ENCODE data around the gene HCN1.

Gene HCN1

GRCh38 chr5:45262061-45262590 is 434.1 kb downstream of the HCN1 start:
- Histone ChIP-seq H3K4me3 (ENCODE audit: low read length) (no peak overlapping the region), H3K4me1 (ENCODE audit: control insufficient read depth, insufficient read depth, low read length) (no peaks in the 10 kb centered on the region), H3K27me3 (ENCODE audit: control insufficient read depth, insufficient read depth, low read length) (no peaks in the 10 kb centered on the region), H3K27ac (ENCODE audit: low read length) (no peak overlapping the region), H3K36me3 (ENCODE audit: control insufficient read depth, insufficient read depth, low read length) (no peaks in the 10 kb centered on the region), H3K9me3 (ENCODE audit: control insufficient read depth, insufficient read depth, low read length) (no peaks in the 10 kb centered on the region)
- DNase-seq (ENCODE audit: low read depth, low spot score) = no peak
- WGBS (ENCODE audit: insufficient coverage, insufficient read length) = no CpG with 5 or more reads among the region's 29 CpGs

- Histone ChIP-seq H3K4me1 (ENCODE audit: control insufficient read depth, insufficient read depth, low read length) (no peaks in the 10 kb centered on the region), H3K9me3 (ENCODE audit: control insufficient read depth, insufficient read depth, low read length) (no peaks in the 10 kb centered on the region), H3K36me3 (ENCODE audit: control insufficient read depth, insufficient read depth, low read length) (no peaks in the 10 kb centered on the region), H3K4me3 (ENCODE audit: low read length) (no peak overlapping the region), H3K27me3 (ENCODE audit: control insufficient read depth, insufficient read depth, low read length) (no peaks in the 10 kb centered on the region), H3K27ac (ENCODE audit: low read length) (no peak overlapping the region)
- WGBS (ENCODE audit: insufficient coverage, insufficient read length) = no CpG with 5 or more reads among the region's 4 CpGs
- no peak for DNase-seq (ENCODE audit: low read depth, low spot score)
Measured at GRCh38 chr5:45261125-45261524, 435.1 kb downstream of the HCN1 start.

GRCh38 chr5:45260292-45260691 is 435.9 kb downstream of the HCN1 start:
- WGBS (ENCODE audit: insufficient coverage, insufficient read length) = no CpG with 5 or more reads among the region's 3 CpGs
- Histone ChIP-seq H3K27ac (ENCODE audit: low read length) (no peak overlapping the region), H3K4me1 (ENCODE audit: control insufficient read depth, insufficient read depth, low read length) (no peaks in the 10 kb centered on the region), H3K4me3 (ENCODE audit: low read length) (no peak overlapping the region), H3K9me3 (ENCODE audit: control insufficient read depth, insufficient read depth, low read length) (no peaks in the 10 kb centered on the region), H3K36me3 (ENCODE audit: control insufficient read depth, insufficient read depth, low read length) (no peaks in the 10 kb centered on the region), H3K27me3 (ENCODE audit: control insufficient read depth, insufficient read depth, low read length) (no peaks in the 10 kb centered on the region)
- DNase-seq (ENCODE audit: low read depth, low spot score) = no peak

DNA sequence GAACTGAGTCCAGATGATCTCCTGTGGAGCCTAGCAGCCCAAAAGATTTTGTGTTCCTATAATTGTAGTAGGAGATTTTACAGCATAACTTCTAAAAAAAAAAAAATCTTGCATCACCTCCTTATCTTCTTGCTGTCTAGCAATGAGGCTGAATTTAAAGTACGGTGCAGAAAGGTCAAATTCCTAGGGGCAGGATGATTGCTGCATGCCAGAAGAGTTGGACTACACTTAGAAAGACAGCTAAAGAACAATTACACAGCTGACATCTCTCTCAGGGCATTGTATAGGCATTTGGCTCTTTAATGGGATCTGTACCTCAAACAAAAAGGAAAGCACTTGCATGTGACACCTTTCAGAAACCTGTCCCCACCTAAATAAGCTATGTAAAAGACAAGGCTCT is 443.2 kb downstream of the HCN1 start:
- Histone ChIP-seq H3K36me3 (ENCODE audit: control insufficient read depth, insufficient read depth, low read length) (no peaks in the 10 kb centered on the region), H3K9me3 (ENCODE audit: control insufficient read depth, insufficient read depth, low read length) (no peaks in the 10 kb centered on the region), H3K27me3 (ENCODE audit: control insufficient read depth, insufficient read depth, low read length) (no peaks in the 10 kb centered on the region), H3K4me3 (ENCODE audit: low read length) (no peak overlapping the region), H3K4me1 (ENCODE audit: control insufficient read depth, insufficient read depth, low read length) (no peaks in the 10 kb centered on the region), H3K27ac (ENCODE audit: low read length) (no peak overlapping the region)
- no peak for DNase-seq (ENCODE audit: low read depth, low spot score)
- no CpG with 5 or more reads among the region's 1 CpG for WGBS (ENCODE audit: insufficient coverage, insufficient read length)

GRCh38 chr5:45252541-45252940 is 443.6 kb downstream of the HCN1 start:
- no peak for DNase-seq (ENCODE audit: low read depth, low spot score)
- no peaks in the 10 kb centered on the region for H3K9me3 ChIP-seq (ENCODE audit: control insufficient read depth, insufficient read depth, low read length)
- H3K36me3 ChIP-seq (ENCODE audit: control insufficient read depth, insufficient read depth, low read length) = no peaks in the 10 kb centered on the region
- H3K27ac ChIP-seq (ENCODE audit: low read length) = no peak overlapping the region
- H3K27me3 ChIP-seq (ENCODE audit: control insufficient read depth, insufficient read depth, low read length) = no peaks in the 10 kb centered on the region
- 100% methylated on average over 1 of the region's 3 CpGs for WGBS (ENCODE audit: insufficient coverage, insufficient read length)
- no peak overlapping the region for H3K4me3 ChIP-seq (ENCODE audit: low read length)
- H3K4me1 ChIP-seq (ENCODE audit: control insufficient read depth, insufficient read depth, low read length) = no peaks in the 10 kb centered on the region

DNA sequence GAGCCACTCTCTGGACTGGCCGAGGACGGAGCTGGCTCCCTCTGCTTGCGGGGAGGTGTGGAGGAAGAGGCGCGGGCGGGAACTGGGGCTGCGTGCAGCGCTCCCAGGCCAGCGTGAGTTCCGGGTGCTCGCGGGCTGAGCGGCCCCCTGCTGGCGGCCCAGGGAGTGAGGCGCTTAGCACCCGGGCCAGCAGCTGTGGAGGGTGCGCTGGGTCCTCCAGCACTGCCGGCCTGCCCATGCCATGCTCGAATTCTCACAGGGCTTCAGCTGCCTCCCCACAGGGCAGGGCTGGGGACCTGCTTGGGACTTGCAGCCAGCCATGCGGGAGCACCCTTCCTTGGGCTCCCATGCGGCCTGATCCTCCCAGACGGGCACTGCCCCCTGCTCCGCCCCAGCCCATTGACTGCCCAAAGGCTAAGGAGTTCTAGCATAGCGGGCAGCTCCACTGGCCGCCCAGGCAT is 470.6 kb downstream of the HCN1 start:
- no peaks in the 10 kb centered on the region for H3K27me3 ChIP-seq (ENCODE audit: control insufficient read depth, insufficient read depth, low read length)
- H3K36me3 ChIP-seq (ENCODE audit: control insufficient read depth, insufficient read depth, low read length) = no peaks in the 10 kb centered on the region
- H3K27ac ChIP-seq (ENCODE audit: low read length) = no peak overlapping the region
- no peaks in the 10 kb centered on the region for H3K4me1 ChIP-seq (ENCODE audit: control insufficient read depth, insufficient read depth, low read length)
- no peaks in the 10 kb centered on the region for H3K9me3 ChIP-seq (ENCODE audit: control insufficient read depth, insufficient read depth, low read length)
- H3K4me3 ChIP-seq (ENCODE audit: low read length) = no peak overlapping the region
- DNase-seq (ENCODE audit: low read depth, low spot score) = no peak
- WGBS (ENCODE audit: insufficient coverage, insufficient read length) = no CpG with 5 or more reads among the region's 25 CpGs

- no peak overlapping the region for H3K4me3 ChIP-seq (ENCODE audit: low read length)
- peaks cover 2% of the 10 kb centered on the region; the same call in 1 of the 2 replicates for H3K4me1 ChIP-seq (ENCODE audit: control insufficient read depth, insufficient read depth, low read length)
- H3K36me3 ChIP-seq (ENCODE audit: control insufficient read depth, insufficient read depth, low read length) = no peaks in the 10 kb centered on the region
- H3K9me3 ChIP-seq (ENCODE audit: control insufficient read depth, insufficient read depth, low read length) = no peaks in the 10 kb centered on the region
- no CpG with 5 or more reads among the region's 4 CpGs for WGBS (ENCODE audit: insufficient coverage, insufficient read length)
- peak; percentile 88 for DNase-seq (ENCODE audit: low read depth, low spot score)
- H3K27ac ChIP-seq (ENCODE audit: low read length) = no peak overlapping the region
- H3K27me3 ChIP-seq (ENCODE audit: control insufficient read depth, insufficient read depth, low read length) = no peaks in the 10 kb centered on the region
Measured at GRCh38 chr5:45205403-45205961, 490.7 kb downstream of the HCN1 start.
